ENCODE measurements around the gene ZNF546. TPM values are rescaled to one million over a fixed set of nuclear protein-coding genes. Genes with fewer than 3 reads are reported as not detected.

Gene ZNF546
- total and polyA plus RNA-seq, 12 donors = 4.0 to 15.0 (median 6.4) TPM

DNA sequence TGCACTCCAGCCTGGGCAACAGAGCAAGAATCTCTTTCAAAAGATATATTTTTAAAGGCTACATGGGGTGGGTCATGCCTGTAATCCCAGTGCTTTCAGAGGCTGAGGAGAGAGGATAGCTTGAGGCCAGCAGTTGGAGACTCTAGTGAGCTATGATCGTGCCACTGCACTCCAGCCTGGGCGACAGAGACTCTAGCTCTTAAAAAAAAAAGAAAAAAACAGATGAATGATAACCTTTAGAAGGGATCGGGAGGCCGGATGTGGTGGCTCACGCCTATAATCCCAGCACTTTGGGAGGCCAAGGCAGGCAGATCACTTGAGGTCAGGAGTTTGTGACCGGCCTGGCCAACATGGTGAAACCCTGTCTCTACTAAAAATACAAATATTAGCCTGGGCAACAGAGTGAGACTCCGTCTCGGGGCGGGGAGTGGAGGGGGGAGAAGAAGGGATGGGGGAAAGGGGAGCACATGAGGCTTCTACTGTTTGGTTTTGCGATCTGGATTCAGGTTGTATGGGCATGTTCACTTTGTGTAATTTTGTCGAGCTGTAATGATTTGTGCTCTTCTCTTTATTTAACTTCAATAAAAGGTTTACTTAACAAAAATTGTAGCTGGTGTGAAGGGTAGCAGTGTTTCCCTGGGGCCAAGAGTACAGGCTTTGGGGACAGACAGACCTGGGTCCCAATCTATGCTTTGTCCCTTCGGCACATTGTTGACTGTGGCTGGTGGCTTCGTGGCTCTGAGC is 27.0 kb upstream of the ZNF546 start:
- Histone ChIP-seq H3K36me3 (replicated peaks in 1 of 2) (peaks cover 0 to 26% of the 10 kb centered on the region in 2 donors), H3K27me3 (no peaks in the 10 kb centered on the region), H3K27ac (peak overlapping the region; percentile 65 to 93 (median 85)), H3K9me3 (replicated peaks in 1 of 3) (no peaks in the 10 kb centered on the region), H3K4me1 (replicated peaks in 1 of 2) (peaks cover 9 to 20% of the 10 kb centered on the region in 2 donors), H3K4me3 (peak overlapping the region in 1 of 4 donors; percentile 88)
- 72 to 78% (median 75%) methylated on average over 13 of the region's 13 CpGs for WGBS, 4 donors
- no peak for TF ChIP-seq POLR2A (IDR thresholded peaks at IDR 0.05)
- DNase-seq = peak in 1 of 7 donors; percentile 33
- intact Hi-C loops (cut with DNase I) = no loop called here

DNA sequence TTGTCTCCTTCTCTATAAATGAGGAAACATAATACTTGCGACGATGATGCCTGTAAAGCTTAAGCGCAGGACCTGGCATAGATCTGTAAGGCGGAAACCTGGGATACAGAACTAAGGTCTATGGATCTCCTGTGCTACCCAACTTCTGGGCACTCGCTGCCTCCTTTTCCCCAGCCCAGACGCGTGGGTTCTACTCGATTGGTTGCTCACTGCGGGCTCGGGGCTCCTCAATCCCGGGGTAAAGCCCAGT is 26.5 kb upstream of the ZNF546 start:
- Histone ChIP-seq H3K27ac (peak overlapping the region; percentile 65 to 93 (median 85)), H3K4me3 (peak overlapping the region; percentile 50 to 88 (median 60)), H3K27me3 (no peaks in the 10 kb centered on the region), H3K4me1 (replicated peaks in 1 of 2) (peaks cover 9 to 20% of the 10 kb centered on the region in 2 donors), H3K36me3 (replicated peaks in 1 of 2) (peaks cover 0 to 31% of the 10 kb centered on the region in 2 donors), H3K9me3 (replicated peaks in 1 of 3) (no peaks in the 10 kb centered on the region)
- 0 to 9% (median 4%) methylated on average over 4 to 11 of the region's 11 CpGs for WGBS, 4 donors
- DNase-seq = no peak
- intact Hi-C loops (cut with DNase I) = no loop called here
- TF ChIP-seq POLR2A (IDR thresholded peaks at IDR 0.05) = no peak
- TF ChIP-seq, protein P1, sequence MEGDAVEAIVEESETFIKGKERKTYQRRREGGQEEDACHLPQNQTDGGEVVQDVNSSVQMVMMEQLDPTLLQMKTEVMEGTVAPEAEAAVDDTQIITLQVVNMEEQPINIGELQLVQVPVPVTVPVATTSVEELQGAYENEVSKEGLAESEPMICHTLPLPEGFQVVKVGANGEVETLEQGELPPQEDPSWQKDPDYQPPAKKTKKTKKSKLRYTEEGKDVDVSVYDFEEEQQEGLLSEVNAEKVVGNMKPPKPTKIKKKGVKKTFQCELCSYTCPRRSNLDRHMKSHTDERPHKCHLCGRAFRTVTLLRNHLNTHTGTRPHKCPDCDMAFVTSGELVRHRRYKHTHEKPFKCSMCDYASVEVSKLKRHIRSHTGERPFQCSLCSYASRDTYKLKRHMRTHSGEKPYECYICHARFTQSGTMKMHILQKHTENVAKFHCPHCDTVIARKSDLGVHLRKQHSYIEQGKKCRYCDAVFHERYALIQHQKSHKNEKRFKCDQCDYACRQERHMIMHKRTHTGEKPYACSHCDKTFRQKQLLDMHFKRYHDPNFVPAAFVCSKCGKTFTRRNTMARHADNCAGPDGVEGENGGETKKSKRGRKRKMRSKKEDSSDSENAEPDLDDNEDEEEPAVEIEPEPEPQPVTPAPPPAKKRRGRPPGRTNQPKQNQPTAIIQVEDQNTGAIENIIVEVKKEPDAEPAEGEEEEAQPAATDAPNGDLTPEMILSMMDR (IDR thresholded peaks at IDR 0.05) = no peak

DNA sequence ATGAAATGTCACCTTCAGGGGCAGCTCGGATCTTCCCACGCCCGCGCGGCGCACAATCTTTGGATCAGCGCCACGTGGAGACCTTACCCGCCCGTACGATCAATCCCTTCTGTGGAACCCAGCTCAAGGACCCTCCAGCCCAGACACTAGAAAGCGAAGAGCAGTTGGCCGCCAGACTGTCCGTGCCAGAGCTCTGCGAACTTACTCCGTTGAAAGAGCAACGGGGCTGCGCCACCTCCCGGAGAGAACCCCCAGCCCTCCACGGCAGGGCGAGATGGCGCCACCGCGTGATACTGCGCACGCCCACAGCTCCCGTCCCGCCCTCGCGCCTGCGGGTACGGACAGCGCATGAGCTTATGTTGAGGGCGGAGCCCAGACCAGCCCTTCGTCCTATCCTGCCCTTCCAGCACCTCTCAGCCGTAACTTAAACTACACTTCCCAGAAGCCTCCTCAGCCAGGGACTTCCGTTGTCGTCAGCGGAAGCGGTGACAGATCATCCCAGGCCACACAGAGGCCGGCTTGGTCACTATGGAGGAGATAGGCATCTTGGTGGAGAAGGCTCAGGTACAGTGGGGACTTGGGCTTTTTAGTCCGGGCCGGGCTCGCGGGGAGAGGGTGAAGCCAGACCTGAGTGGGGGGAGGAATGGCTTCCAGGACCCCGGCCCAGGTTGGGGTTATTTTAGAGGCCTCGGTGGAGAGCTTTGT is 26.0 kb upstream of the ZNF546 start, which contains the start of gene PSMC4:
Gene PSMC4 (plus strand): TSS at position 491 of the 705 bp plus-strand sequence. CDS start 38 bp downstream, at position 529.
- Histone ChIP-seq H3K27me3 (no peaks in the 10 kb centered on the region), H3K4me1 (replicated peaks in 1 of 2) (peaks cover 9 to 20% of the 10 kb centered on the region in 2 donors), H3K4me3 (peak within 1 kb of the TSS; percentile 59 to 88 (median 75)), H3K9me3 (replicated peaks in 1 of 3) (no peaks in the 10 kb centered on the region), H3K36me3 (replicated peaks in 1 of 2) (peaks cover 0 to 35% of the 10 kb centered on the region in 2 donors), H3K27ac (peak within 1 kb of the TSS; percentile 80 to 93 (median 85))
- DNase-seq = peak; percentile 97 to 99 (median 98)
- TF ChIP-seq, protein P1 (IDR thresholded peaks at IDR 0.05) = peak; percentile 40 to 79 (median 66)
- peak; percentile 61 to 91 for TF ChIP-seq POLR2A (IDR thresholded peaks at IDR 0.05)
- 0 to 1% (median 0%) methylated on average over 11 to 47 of the region's 47 CpGs for WGBS, 4 donors
- intact Hi-C loops (cut with DNase I) = no loop called here

DNA sequence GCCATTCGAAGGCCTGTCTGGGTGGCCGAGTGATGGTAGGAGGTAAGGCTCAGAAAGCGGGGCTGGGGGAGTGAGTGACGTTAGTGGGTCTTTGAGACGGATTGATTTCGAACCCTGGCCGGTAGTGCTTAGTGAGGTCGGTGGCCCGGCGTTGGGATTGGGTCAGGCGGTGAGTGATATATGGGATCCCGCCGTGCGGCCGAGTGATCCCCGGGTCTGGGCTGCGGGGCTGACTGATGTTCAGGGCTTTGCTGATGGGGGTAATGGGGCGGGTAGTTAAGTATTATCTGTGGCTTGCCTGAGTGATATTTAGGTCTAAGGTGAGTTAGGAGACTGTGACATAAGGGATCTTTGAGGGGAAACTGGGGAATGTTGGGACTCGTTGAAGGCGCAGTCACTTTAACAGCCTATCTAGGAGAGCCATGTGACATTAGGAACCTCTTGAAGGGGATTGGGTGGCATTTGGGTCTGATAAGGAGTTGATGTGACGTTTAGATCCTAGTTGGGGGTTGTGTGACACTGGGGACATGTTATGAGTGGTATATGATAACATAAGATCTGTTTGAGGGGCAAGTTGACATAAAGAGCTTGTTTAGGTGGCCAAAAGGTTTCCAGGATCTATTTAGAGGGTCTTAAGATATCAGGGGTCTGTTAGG is 25.4 kb upstream of the ZNF546 start:
- peaks cover 9 to 20% of the 10 kb centered on the region in 2 donors for H3K4me1 ChIP-seq (replicated peaks in 1 of 2)
- H3K9me3 ChIP-seq (replicated peaks in 1 of 3) = no peaks in the 10 kb centered on the region
- H3K4me3 ChIP-seq = peak overlapping the region; percentile 7 to 88 (median 75)
- H3K27me3 ChIP-seq = no peaks in the 10 kb centered on the region
- WGBS, 4 donors = 1 to 2% (median 2%) methylated on average over 20 to 21 of the region's 21 CpGs
- intact Hi-C loops (cut with DNase I) = no loop called here
- TF ChIP-seq, protein P1 (IDR thresholded peaks at IDR 0.05) = no peak
- no peak for TF ChIP-seq POLR2A (IDR thresholded peaks at IDR 0.05)
- H3K27ac ChIP-seq = peak overlapping the region in 4 of 5 donors; percentile 44 to 93 (median 84)
- peaks cover 0 to 39% of the 10 kb centered on the region in 2 donors for H3K36me3 ChIP-seq (replicated peaks in 1 of 2)
- DNase-seq = peak in 2 of 7 donors; percentile 34 to 42

Data from adrenal gland (tissue), 12 donors.